ENCODE measurements around the gene C20orf96.
"Not testable (repeated sequence)": the region's sequence is repeated elsewhere in the genome, so short reads cannot be mapped to it uniquely, and the experiment has no call there.

C20orf96 gene

GRCh38 chr20:237489-237888 is 53.1 kb downstream of the C20orf96 start:
- no peak overlapping the region for H2AFZ ChIP-seq (ENCODE audit: low read depth)
- no peak for TF ChIP-seq CTCF (conservative IDR thresholded peaks at IDR 0.05; ENCODE audit: low read depth, low read length)
- no peak overlapping the region for H3K4me3 ChIP-seq (IDR thresholded peaks at IDR 0.05; ENCODE audit: insufficient read depth, low read depth, low read length)
- H3K36me3 ChIP-seq (ENCODE audit: insufficient read depth) = no peaks in the 10 kb centered on the region
- no peaks in the 10 kb centered on the region for H3K4me1 ChIP-seq (ENCODE audit: low read depth, poor library complexity, severe bottlenecking)
- no peaks in the 10 kb centered on the region for H3K27me3 ChIP-seq (ENCODE audit: insufficient read depth, low read depth)
- H3K79me2 ChIP-seq (ENCODE audit: insufficient read depth, low read depth) = no peaks in the 10 kb centered on the region
- H3K27ac ChIP-seq = no peak overlapping the region
- no peak overlapping the region for H3K9ac ChIP-seq
- H3K4me2 ChIP-seq = no peak overlapping the region
- no peaks in the 10 kb centered on the region for H4K20me1 ChIP-seq (ENCODE audit: insufficient read depth)

- Histone ChIP-seq H3K4me3 (IDR thresholded peaks at IDR 0.05; ENCODE audit: insufficient read depth, low read depth, low read length) (no peak overlapping the region), H3K4me1 (ENCODE audit: low read depth, poor library complexity, severe bottlenecking) (no peaks in the 10 kb centered on the region), H3K79me2 (ENCODE audit: insufficient read depth, low read depth) (no peaks in the 10 kb centered on the region), H3K27me3 (ENCODE audit: insufficient read depth, low read depth) (no peaks in the 10 kb centered on the region), H3K36me3 (ENCODE audit: insufficient read depth) (no peaks in the 10 kb centered on the region), H3K4me2 (no peak overlapping the region), H3K9ac (no peak overlapping the region), H2AFZ (ENCODE audit: low read depth) (no peak overlapping the region), H3K27ac (no peak overlapping the region), H4K20me1 (ENCODE audit: insufficient read depth) (no peaks in the 10 kb centered on the region)
- no peak for TF ChIP-seq CTCF (conservative IDR thresholded peaks at IDR 0.05; ENCODE audit: low read depth, low read length)
Observed at GRCh38 chr20:235891-236290, 54.7 kb downstream of the C20orf96 start.

GRCh38 chr20:227439-228105 is 63.0 kb downstream of the C20orf96 start:
- H3K27me3 ChIP-seq (ENCODE audit: insufficient read depth, low read depth) = no peaks in the 10 kb centered on the region
- no peak overlapping the region for H3K27ac ChIP-seq

GRCh38 chr20:226958-227357 is 63.6 kb downstream of the C20orf96 start, which contains the start of gene DEFB129:
DEFB129 (plus strand) TSS chr20:227258; CDS start chr20:227289, 31 bp downstream.
- no peak for TF ChIP-seq CTCF (conservative IDR thresholded peaks at IDR 0.05; ENCODE audit: low read depth, low read length)
- H3K27me3 ChIP-seq (ENCODE audit: insufficient read depth, low read depth) = no peaks in the 10 kb centered on the region
- H4K20me1 ChIP-seq (ENCODE audit: insufficient read depth) = no peaks in the 10 kb centered on the region
- no peaks in the 10 kb centered on the region for H3K36me3 ChIP-seq (ENCODE audit: insufficient read depth)
- H3K27ac ChIP-seq = no peak within 1 kb of the TSS
- no peak within 1 kb of the TSS for H2AFZ ChIP-seq (ENCODE audit: low read depth)
- no peaks in the 10 kb centered on the region for H3K79me2 ChIP-seq (ENCODE audit: insufficient read depth, low read depth)
- no peak within 1 kb of the TSS for H3K4me2 ChIP-seq
- H3K4me3 ChIP-seq (IDR thresholded peaks at IDR 0.05; ENCODE audit: insufficient read depth, low read depth, low read length) = no peak within 1 kb of the TSS
- no peak within 1 kb of the TSS for H3K9ac ChIP-seq
- no peaks in the 10 kb centered on the region for H3K4me1 ChIP-seq (ENCODE audit: low read depth, poor library complexity, severe bottlenecking)

More at GRCh38 chr20:227439-228105, 63.0 kb downstream of the C20orf96 start:
- Histone ChIP-seq H3K4me1 (ENCODE audit: low read depth, poor library complexity, severe bottlenecking) (no peaks in the 10 kb centered on the region), H3K36me3 (ENCODE audit: insufficient read depth) (no peaks in the 10 kb centered on the region), H3K9ac (no peak overlapping the region), H3K4me2 (no peak overlapping the region), H3K79me2 (ENCODE audit: insufficient read depth, low read depth) (no peaks in the 10 kb centered on the region), H3K4me3 (IDR thresholded peaks at IDR 0.05; ENCODE audit: insufficient read depth, low read depth, low read length) (no peak overlapping the region), H4K20me1 (ENCODE audit: insufficient read depth) (no peaks in the 10 kb centered on the region), H2AFZ (ENCODE audit: low read depth) (no peak overlapping the region)
- no peak for TF ChIP-seq CTCF (conservative IDR thresholded peaks at IDR 0.05; ENCODE audit: low read depth, low read length)

- not testable (repeated sequence) for H3K4me2 ChIP-seq; H3K79me2 ChIP-seq (ENCODE audit: insufficient read depth, low read depth); H3K27ac ChIP-seq; H3K36me3 ChIP-seq (ENCODE audit: insufficient read depth); H3K4me3 ChIP-seq (IDR thresholded peaks at IDR 0.05; ENCODE audit: insufficient read depth, low read depth, low read length); H4K20me1 ChIP-seq (ENCODE audit: insufficient read depth); H3K4me1 ChIP-seq (ENCODE audit: low read depth, poor library complexity, severe bottlenecking); H3K9ac ChIP-seq; H3K27me3 ChIP-seq (ENCODE audit: insufficient read depth, low read depth); H2AFZ ChIP-seq (ENCODE audit: low read depth)
Observed at GRCh38 chr20:225879-226278, 64.7 kb downstream of the C20orf96 start.
